ENCODE data around the gene ETS2.

- no peak for TF ChIP-seq POLR2AphosphoS5 (IDR thresholded peaks at IDR 0.05; ENCODE audit: low read depth, low read length)
- TF ChIP-seq CTCF (IDR thresholded peaks at IDR 0.05) = no peak
- TF ChIP-seq REST (IDR thresholded peaks at IDR 0.05; ENCODE audit: insufficient read depth in 1 of 2, low read depth in 2 of 2, low read length in 1 of 2) = no peak
- no peak for TF ChIP-seq TCF7L2 (IDR thresholded peaks at IDR 0.05; ENCODE audit: low read depth, low read length)
Observed at GRCh38 chr21:38806942-38807284, 1.2 kb downstream of the ETS2 start.
